ENCODE results near the gene KLHDC7B.
"Not testable (repeated sequence)": the region's sequence is repeated elsewhere in the genome, so short reads cannot be mapped to it uniquely, and the experiment has no call there.

Gene KLHDC7B

DNA sequence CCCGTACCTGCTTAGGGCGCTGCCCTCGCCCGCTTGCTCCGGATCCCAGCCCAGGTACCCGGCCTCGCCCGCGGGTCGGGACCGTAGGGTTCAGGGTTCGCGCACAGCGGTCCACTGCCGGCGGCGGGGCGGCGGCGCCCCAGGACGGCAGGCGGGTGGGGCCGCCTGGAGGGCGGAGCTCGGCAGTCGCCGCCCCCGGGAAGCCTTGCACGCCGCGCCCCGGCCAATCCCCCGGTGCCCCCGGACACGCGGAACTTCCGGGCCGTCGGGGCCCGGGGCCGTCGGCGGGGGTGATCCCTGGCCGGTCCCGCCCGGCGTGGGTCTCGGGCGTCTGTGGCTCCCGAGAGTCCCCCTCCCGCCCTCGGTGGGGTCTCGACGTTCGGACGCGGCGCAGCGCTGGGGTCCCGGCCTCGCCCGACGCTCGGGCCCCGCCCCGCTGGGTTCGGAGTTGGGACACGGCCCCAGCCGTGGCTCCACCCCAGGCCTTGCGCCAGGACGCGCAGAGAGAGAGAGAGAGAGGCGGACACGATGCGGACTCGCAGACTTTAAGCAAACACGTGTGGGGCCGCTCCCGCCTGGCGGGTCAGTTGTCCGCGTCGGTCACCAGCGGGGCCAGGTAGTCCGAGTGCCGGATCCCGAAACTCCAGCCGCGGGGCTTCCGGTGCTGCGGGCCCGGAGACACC, 15.7 kb upstream of the KLHDC7B start, which contains the start of gene TYMP:
Gene TYMP, minus strand, starts transcription at position 116 of the 683 bp plus-strand sequence. CDS start 303 bp downstream, outside the sequence.
- no peak for DNase-seq

DNA sequence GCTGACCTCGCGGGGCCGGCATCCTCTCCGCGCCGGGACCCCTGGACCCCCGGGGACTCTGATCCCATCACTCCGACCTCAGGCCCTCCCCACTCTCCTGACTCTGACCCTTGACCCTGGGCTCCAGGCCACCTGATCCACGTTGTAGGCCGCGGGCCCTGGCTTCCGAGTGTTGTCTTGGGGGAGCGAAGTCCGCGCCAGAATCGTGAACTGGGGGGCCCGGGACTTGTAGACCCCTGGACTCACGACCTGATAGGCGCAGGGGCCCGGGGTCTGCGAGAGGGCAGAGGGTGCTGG, 15.2 kb upstream of the KLHDC7B start:
- DNase-seq: no peak

DNA sequence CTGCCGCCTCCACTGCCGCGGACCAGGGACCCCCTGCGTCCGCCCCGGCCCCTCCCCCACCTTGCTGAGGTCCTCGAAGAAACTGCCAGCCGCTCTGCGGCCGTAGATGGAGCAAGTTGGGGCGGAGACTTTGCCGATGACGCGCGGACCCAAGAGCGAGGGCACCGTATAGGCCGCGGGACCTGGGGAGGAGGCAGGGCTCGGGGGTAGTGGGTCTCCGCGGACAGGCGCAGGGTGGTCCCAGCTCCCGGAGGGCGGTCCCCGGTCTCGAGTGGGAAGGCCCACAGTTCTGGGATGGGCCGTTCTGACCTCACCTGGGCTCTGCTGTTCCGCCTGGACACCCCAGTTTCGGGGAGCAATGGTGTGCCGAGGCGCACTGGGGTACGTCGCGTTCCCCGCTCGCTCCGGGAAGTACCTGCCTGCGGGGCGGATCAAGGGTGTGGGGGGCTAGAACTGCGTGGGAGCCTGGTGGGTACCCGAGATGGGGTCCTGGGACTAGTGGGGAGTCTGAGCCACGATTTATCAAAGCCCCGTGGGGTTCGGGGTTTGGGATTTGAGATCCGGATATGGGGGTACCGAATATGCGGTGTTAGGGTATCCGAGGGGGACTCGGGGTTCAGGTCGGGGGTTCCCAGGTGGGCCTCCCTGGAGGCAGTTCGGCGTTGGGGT, 14.7 kb upstream of the KLHDC7B start:
- DNase-seq: no peak

DNA sequence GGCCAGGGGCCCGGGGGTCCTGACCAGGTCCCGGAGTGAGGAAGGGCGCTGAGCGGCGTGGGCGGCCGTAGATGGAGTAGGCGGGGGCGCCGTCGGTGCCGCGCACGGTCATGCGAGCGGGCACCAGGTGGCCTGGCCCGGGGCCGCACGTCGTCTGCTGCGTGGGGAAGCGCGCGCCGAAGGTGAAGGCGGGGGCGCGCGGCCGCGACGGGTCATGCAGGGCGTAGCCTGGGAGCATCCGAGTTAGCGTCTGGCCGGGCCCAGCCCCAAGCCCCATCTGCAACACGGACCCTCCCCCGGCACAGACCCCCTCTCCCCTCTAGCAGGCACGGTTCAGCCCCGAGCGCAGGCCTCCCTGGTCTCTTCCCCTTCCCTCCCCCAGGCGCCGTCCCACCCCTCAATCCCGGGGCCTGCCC, 14.1 kb upstream of the KLHDC7B start:
- DNase-seq: no peak

DNA sequence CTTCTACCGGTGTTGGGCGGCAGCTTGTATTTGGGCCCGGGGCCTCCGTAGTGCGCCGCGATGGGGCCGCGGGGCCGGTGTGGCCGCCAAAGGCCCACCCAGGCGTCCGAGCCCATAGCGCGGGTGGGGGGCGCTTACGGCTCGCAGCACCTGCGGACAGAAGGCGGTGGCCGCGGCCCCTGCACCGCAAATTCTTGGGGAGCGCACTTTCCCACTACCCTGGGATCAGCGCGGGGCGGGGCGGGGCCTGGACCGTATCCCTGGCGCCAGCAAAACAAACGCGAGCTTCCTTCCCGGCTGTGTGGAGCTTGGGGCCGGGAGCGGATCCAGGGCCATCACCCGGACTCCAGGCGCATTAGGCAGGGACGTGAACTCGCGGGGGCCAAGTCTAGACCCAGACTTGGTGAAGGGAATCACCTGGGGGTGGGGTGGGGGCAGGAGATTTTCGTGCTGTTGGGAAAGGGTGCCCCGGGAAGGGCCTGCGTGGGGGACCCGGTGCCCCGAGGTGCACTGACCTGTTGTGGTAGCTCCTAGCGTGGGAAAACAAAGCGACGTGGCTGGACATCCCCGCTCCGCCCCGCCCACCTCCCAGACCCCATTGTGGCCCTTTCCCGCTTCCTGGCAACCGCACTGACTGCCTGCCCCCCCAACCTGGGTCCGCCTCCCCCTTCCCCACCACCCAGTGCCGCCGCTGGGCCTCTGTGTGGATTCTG, 13.6 kb upstream of the KLHDC7B start:
- DNase-seq: no peak

DNA sequence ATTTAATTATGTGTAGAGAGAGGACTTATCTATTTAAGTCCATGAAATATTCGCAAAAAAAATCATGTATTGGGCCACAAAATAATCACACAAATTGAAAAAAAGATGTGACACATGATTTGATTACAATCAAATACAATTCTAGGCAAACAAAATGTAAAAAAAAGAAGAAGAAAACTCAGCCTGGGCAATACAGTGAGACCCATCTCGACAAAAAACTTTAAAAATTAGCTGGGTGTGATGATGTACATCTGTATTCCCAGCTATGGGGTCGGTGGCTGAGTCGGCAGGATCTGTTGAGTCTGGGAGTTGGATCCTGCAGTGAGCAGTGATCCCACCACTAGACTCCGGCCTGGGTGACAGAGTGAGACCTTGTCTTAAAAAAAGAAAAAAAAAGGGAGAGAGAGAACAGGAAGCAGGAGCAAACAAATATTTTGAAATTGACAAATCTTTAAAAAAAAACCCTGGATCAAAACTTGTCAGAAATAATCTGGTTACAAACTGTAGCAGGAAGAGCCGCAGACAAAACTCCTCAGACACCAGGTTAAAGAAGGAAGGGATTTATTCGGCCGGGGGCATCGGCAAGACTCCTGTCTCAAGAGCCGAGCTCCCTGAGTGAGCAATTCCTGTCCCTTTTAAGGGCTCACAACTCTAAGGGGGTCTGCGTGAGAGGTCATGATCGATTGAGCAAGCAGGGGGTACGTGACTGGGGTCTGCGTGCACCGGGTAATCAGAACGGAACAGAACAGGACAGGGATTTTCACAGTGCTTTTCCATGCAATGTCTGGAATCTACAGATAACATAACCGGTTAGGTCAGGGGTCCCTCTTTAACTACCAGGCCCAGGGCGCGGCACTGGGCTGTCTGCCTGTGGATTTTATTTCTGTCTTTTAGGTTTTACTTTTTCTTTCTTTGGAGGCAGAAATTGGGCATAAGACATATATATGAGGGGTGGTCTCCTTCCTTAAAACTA, 12.6 kb upstream of the KLHDC7B start:
- no peak for DNase-seq

DNA sequence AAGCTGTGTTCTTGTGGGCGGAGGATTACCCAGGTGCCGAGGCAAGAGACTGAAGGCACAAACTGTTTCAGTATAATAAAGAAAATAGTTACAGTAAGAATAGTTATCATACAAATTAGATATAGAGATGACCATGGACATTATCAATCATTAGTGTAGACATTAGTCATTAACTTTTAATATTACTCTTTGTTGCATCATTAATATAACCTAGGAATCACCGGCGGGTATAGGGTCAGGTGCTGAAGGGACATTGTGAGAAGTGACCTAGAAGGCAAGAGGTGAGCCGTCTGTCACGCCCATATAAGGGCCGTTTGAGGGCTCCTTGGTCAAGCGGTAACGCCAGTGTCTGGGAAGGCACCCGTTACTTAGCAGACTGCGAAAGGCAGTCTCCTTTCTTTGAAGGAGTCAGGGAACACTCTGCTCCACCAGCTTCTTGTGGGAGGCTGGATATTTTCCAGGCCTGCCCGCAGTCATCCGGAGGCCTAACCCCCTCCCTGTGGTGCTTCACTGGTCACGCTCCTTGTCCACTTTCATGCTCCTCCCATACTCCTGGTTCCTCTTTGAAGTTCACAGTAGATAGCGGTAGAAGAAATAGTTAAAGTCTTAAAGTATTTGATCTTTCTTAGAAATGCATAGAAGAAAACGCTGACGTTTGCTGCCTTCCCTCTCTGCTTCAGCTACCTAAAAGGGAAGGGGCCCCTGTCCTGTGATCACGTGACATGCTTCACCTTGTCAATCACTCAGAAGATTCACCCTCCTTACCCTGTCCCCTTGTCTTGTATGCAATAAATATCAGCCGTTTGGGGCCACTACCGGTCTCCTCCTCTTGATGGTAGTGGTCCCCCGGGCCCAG, 11.6 kb upstream of the KLHDC7B start:
- not testable (repeated sequence) for DNase-seq

DNA sequence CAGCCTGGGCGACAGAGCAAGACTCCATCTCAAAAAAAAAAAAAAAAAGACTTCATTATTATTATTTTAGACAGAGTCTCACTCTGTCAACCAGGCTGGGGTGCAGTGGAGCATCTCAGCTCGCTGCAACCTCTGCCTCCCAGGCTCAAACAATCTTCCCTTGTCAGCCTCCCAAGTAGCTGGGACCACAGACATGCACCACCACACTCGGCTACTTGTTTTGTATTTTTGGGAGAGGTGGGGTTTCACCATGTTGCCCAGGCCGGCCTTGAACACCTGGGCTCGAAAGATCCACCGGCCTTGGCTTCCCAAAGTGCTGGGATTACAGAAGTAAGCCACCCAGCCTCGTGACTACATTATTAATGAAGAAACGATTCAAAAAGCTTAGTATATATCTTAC, 10.6 kb upstream of the KLHDC7B start:
- no peak for DNase-seq

DNA sequence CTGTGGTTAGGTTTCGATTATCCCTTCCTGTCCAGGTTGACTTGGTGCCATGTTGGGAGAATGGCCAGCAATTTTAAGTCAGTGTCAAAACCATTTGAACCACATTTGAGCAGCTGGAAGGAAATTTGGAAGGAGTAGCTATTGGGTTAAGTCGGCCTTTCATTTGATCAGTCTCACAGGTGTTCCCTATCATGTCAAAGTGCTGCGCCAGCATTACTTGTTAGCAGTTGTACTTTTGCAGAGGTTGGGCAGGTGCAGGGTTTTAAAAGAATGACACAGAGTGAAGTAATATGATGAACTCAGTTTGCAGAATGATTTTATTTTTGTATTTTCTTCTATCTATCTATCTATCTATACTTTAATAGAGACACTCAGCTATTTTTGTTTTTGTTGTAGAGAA, 9.5 kb upstream of the KLHDC7B start:
- no peak for DNase-seq

DNA sequence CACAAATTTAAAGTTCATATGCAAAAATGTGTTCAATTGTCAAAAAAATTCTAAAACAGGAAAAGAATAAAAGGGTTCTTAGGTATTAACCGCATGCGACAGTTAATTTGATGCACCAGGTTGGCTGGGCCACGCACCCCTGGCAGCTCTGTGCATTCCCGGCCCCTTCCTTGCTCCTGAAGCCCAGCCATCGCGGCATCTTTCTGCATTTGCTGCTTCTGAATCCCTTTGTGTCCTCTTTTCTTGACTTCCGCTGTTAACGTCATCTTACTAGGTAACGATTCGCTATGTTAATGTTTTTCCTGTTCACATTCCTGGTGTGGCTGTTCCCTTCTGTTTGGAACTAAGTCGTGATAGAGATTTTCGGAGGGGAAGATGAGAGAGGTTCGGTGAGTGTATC, 7.9 kb upstream of the KLHDC7B start:
- no peak for DNase-seq

- no peak for DNase-seq
These were observed 5.3 kb upstream of the KLHDC7B start for GRCh38 chr22:50540381-50540780.

DNA sequence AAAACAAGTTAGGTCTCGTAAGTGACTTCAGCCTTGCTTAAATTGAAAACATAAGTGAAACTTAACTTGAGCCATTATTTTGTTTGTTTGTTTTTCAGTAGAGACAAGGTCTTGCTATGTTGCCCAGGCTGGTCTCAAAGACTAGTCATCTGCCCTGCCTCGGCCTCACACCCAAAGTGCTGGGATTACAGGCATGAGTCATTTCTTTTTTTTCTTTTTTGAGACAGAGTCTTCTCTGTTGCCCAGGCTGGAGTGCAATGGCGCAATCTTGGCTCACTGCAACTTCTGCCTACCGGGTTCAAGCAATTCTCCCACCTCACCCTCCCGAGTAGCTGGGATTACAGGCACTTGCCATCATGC, 4.1 kb upstream of the KLHDC7B start:
- DNase-seq: not testable (repeated sequence)

DNA sequence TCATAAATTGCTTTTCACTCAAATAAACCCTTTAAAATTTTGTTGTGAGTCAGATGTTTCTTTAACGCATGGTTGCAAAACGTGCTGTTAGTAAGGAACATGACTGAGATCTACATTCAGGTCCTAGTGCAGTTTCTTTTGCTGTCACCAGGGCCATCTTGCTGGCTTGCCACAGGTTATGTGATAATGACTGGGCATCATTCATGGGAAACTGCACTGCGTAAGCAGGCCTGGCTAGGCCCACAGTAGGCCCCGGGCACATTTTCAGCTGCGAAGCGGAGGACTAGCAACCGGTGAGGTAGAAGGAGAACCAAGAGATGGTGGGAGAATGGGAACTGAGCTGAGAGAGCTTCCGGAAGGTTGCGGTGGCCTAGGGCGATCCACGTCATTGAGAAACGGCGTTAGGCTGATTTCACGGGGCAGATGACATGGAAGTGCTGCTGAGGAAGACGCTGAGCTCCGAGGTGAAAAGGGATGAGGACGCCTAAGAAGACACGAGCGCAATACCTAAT, 3.2 kb upstream of the KLHDC7B start:
- DNase-seq: no peak

- peak; percentile 57 for DNase-seq
These were observed 1.5 kb upstream of the KLHDC7B start for GRCh38 chr22:50544078-50544745.

DNA sequence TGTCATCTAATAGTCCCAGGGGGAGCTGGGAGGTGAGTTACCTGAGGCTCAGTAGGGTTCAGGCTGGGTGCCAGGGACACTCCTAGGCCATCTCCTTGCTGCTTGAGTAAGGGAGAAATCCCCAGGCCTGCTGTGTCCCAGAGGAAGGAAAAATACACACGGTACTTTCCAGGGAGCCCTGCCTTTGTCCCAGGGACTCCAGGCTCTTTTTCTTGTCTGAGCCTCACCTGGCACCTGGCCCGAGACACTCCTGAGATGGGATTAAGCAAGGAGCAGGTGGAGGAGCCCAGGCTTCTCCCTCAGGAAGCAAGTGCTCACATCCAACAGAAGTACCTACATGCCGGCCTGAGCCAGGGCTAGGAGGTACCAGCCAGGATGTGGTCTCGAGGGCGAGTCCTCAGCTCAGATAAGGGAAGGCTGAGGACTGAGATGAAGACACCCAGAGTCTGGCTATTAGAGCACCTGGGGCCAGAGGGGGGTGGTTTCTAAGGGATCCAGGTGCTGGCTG, 899 bp upstream of the KLHDC7B start:
- DNase-seq: no peak

GRCh38 chr22:50546326-50547262, 895 bp downstream of the KLHDC7B start:
- no peak for DNase-seq

DNA sequence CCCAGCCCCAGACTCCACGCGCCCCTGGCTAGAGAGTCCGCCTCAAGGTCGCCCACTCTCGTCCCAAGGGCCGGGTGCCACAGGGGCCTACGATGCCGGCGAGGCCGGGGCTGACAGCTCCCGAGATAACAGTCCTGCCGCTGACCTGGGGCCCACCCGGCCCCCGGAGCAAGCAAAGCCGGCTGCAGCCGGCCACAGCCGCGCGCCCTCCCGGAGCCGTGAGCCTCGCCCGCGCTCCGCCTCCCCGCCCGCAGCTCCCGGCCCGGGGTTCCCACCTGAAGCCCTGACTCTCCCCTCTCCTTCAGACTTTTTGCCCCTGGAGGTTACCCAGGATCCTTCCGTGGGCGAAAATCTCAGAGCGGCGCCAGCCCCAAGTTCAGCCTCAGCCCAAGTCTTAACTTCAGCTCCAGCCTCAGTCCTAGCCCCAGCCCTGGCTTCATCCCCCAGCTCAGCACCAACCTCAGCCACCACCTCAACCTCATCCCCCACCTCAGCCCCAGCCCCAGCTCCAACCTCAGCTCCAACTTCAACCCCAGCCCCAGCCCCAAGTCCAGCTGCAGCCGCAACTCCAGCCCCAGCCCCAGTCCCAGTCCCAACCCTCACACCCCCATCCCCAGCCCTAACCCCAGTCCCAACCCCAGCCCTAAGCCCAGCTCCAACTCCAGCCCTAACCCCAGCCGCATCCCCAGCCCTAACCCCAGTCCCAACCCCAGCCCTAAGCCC, 1.7 kb downstream of the KLHDC7B start:
- no peak for DNase-seq

DNA sequence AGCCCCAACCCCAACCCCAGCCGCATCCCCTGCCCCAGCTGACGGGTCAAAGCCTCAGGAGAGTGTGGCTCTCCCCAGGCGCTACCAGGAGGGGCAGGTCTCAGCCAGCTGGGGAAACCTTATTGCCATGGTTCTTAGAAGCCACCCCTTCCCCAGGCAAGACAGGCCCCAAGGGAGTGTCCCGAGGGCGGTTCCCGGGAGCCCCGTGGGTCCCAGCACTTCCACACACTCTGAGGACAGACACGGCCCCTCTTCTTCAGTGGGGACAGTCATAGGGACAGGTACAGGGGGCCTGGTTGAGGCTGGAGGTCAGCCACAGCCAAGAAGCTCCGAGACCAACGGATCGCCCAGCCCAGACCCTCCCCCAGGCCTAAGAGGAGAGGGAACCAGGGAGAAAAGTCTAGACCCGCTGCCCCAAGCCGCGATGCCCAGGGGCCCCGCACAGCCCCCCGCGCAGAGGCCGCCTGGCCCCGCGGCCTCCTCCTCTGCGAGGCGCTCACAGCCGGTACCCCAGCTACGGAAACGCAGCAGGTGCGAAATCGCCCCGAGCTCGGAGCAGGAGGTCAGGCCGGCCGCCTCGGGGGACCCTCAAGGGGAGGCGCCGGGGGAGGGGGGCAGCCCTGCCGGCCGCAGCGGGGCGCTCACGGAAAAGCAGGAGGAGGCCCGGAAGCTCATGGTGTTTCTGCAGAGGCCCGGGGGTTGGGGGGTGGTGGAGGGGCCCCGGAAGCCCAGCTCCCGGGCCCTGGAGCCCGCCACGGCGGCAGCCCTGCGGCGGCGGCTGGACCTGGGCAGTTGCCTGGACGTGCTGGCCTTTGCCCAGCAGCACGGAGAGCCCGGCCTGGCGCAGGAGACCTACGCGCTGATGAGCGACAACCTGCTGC, 2.6 kb downstream of the KLHDC7B start:
- peak; percentile 28 for DNase-seq
